Calu3 (cell line): Measurements from ENCODE around the gene GNG12. TPM values are rescaled to one million over a fixed set of nuclear protein-coding genes. Genes with fewer than 3 reads are reported as not detected.

Source experiments
- BruUV-seq: library from RNA; stranded (reverse); fragments of 400-500 nt; replicated peaks from 2 replicates; lab custom pipeline; 2021; lab: Mats Ljungman, UMichigan
- CTCF ChIA-PET: fragments of 300-600 bp; sonication (Branson Sonifier 250); formaldehyde crosslinking; loops from one replicate; lab custom pipeline; 2022; ENCODE audit warnings: antibody characterized with exemption; lab: Charles Lee
- DNase-seq: peaks from one replicate; pipeline ENCODE4 v3.0.0; 2022
- H3K27ac Mint-ChIP-seq: one replicate; pipeline ENCODE4 v1.8.0; 2022; ENCODE audit warnings: mixed read lengths; ENCODE audit not compliant: unreplicated experiment
- H3K27me3 Mint-ChIP-seq: one replicate; pipeline ENCODE4 v1.8.0; 2022; ENCODE audit warnings: mixed read lengths; ENCODE audit not compliant: unreplicated experiment
- H3K36me3 Mint-ChIP-seq: one replicate; pipeline ENCODE4 v1.8.0; 2022; ENCODE audit warnings: mild to moderate bottlenecking, moderate library complexity, mixed read lengths; ENCODE audit not compliant: insufficient read depth, unreplicated experiment
- H3K4me1 Mint-ChIP-seq: one replicate; pipeline ENCODE4 v1.8.0; 2022; ENCODE audit warnings: mild to moderate bottlenecking, low read depth, mixed read lengths; ENCODE audit not compliant: unreplicated experiment
- H3K4me3 Mint-ChIP-seq: one replicate; pipeline ENCODE4 v1.8.0; 2022; ENCODE audit warnings: mild to moderate bottlenecking, low read depth, moderate library complexity, mixed read lengths; ENCODE audit not compliant: unreplicated experiment
- H3K9me3 Mint-ChIP-seq: one replicate; pipeline ENCODE4 v1.8.0; 2022; ENCODE audit warnings: low read depth, mixed read lengths; ENCODE audit not compliant: unreplicated experiment
- intact Hi-C: fragments of 100-400 bp; cut with micrococcal nuclease; formaldehyde crosslinking; loops from one replicate; pipeline ENCODE4 v1.10.0; 2022; ENCODE audit not compliant: unreplicated experiment
- total RNA-seq: library from RNA; stranded (reverse); gene quantifications from 2 replicates; pipeline ENCODE4 v1.2.3, GENCODE V29; 2022
- TF ChIP-seq, protein P1 (sequence below): fragments of 200-600 bp; IDR thresholded peaks from one replicate; pipeline ENCODE4 v1.8.0; 2022; ENCODE audit warnings: antibody characterized with exemption; ENCODE audit not compliant: unreplicated experiment

GNG12 gene
- total RNA-seq, 1 experiment from 2014 or later = 85.6 TPM

DNA sequence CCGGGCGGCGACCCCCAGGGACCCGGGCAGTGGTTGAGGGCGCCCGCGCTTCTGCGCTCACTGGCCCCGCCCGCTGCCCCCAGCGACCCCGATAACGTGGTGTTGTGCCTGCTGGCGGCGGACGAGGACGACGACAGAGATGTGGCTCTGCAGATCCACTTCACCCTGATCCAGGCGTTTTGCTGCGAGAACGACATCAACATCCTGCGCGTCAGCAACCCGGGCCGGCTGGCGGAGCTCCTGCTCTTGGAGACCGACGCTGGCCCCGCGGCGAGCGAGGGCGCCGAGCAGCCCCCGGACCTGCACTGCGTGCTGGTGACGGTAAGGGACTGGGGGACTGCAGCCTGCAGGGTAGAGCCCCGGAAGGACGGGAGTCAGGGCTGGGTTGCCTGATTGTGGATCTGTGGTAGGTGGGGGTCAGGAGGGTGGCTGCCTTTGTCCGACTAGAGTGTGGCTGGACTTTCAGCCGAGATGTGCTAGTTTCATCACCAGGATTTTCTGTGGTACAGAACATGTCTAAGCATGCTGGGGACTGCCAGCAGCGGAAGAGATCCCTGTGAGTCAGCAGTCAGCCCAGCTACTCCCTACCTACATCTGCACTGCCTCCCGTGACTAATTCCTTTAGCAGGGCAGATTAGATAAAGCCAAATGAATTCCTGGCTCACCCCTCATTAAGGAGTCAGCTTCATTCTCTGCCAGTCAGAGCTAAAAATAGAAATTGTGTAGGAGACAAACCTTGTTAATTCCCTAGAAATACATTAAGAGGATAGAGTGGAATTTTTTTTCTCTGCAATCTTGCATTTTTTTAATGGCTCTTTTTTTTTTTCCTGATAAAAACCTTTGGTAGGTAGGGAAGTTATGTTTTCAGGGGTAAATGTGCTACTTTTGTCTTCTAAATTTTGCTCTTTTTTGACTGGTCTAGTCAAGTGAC lies 146.7 kb downstream of the GNG12 start:
- Mint-ChIP-seq H3K4me1 (peaks cover 40% of the 10 kb centered on the region), H3K27me3 (no peaks in the 10 kb centered on the region), H3K9me3 (no peaks in the 10 kb centered on the region), H3K4me3 (peak overlapping the region; percentile 96), H3K36me3 (peaks cover 59% of the 10 kb centered on the region), H3K27ac (peak overlapping the region; percentile 89)
- TF ChIP-seq, protein P1, sequence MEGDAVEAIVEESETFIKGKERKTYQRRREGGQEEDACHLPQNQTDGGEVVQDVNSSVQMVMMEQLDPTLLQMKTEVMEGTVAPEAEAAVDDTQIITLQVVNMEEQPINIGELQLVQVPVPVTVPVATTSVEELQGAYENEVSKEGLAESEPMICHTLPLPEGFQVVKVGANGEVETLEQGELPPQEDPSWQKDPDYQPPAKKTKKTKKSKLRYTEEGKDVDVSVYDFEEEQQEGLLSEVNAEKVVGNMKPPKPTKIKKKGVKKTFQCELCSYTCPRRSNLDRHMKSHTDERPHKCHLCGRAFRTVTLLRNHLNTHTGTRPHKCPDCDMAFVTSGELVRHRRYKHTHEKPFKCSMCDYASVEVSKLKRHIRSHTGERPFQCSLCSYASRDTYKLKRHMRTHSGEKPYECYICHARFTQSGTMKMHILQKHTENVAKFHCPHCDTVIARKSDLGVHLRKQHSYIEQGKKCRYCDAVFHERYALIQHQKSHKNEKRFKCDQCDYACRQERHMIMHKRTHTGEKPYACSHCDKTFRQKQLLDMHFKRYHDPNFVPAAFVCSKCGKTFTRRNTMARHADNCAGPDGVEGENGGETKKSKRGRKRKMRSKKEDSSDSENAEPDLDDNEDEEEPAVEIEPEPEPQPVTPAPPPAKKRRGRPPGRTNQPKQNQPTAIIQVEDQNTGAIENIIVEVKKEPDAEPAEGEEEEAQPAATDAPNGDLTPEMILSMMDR = no peak
- BruUV-seq = TSS peak; percentile 73
- DNase-seq = peak; percentile 72
- intact Hi-C loops = loop anchor here (1.0 to 10.0 kb wide), 2 partner anchors 125 to 152 kb away; no protein-coding TSS in a partner anchor
- CTCF ChIA-PET = interaction anchor here (0.7 to 1.3 kb wide), 6 partner anchors 14 to 154 kb away, joined by 3 to 7 read pairs (median 4); no protein-coding TSS in a partner anchor

DNA sequence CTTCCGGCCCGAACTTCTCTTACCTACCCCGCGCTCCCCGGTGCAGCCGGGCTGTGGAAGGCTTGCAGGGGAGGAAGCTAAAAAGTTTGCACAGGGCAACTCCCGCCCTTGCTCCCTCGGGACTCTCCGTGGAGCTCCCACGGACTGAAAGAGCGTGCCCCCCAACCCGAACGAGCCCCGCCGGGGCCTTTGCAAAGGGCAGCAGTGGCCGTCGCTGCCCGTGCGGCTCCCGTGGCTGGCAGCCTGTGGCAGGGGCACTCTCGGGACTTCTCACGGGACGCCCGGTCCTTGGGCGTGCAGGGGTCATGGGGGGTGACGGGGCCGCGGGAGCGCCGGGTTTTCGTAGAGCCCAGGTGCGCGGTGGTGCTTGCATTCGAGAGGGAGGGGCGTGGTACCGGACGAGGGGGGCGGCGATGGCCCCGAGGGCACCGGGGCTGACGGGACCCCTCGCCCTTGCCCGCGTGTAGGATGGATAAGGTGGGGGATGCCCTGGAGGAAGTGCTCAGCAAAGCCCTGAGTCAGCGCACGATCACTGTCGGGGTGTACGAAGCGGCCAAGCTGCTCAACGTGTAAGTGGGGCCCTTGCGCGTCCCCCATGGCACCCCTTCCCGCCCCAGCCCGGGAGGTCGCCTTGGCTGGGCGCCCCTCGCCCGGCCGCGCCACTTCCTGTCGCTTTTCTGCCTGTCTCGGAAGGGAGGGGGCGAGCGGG lies 147.6 kb downstream of the GNG12 start:
- Mint-ChIP-seq H3K36me3 (peaks cover 59% of the 10 kb centered on the region), H3K27me3 (no peaks in the 10 kb centered on the region), H3K4me3 (peak overlapping the region; percentile 96), H3K27ac (peak overlapping the region; percentile 89), H3K9me3 (no peaks in the 10 kb centered on the region), H3K4me1 (peaks cover 40% of the 10 kb centered on the region)
- CTCF ChIA-PET = interaction anchor here (0.6 to 2.1 kb wide), 15 partner anchors 9 to 153 kb away, joined by 3 to 11 read pairs (median 4); no protein-coding TSS in a partner anchor
- BruUV-seq = no TSS peak
- intact Hi-C loops = loop anchor here (1.0 to 10.0 kb wide), 2 partner anchors 124 to 151 kb away; no protein-coding TSS in a partner anchor
- DNase-seq = peak; percentile 59
- TF ChIP-seq, protein P1 = no peak

DNA sequence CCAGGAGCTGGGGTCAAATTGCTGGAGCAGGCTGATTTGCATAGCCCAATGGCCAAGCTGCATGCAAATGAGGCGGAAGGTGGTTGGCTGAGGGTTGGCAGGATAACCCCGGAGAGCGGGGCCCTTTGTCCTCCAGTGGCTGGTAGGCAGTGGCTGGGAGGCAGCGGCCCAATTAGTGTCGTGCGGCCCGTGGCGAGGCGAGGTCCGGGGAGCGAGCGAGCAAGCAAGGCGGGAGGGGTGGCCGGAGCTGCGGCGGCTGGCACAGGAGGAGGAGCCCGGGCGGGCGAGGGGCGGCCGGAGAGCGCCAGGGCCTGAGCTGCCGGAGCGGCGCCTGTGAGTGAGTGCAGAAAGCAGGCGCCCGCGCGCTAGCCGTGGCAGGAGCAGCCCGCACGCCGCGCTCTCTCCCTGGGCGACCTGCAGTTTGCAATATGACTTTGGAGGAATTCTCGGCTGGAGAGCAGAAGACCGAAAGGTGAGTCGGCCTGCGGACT lies 148.2 kb downstream of the GNG12 start, which contains the start of gene GADD45A:
GADD45A (plus strand) TSS at position 135 of the 491 bp plus-strand sequence; CDS start at position 429, 294 bp downstream.
- H3K27ac Mint-ChIP-seq = peak within 1 kb of the TSS; percentile 89
- H3K36me3 Mint-ChIP-seq = peaks cover 59% of the 10 kb centered on the region
- H3K27me3 Mint-ChIP-seq = no peaks in the 10 kb centered on the region
- TF ChIP-seq, protein P1 = no peak
- BruUV-seq = no TSS peak
- peak; percentile 98 for DNase-seq
- H3K9me3 Mint-ChIP-seq = no peaks in the 10 kb centered on the region
- intact Hi-C loops = loop anchor here (10.0 kb wide), 1 partner anchor 150 kb away; no protein-coding TSS in a partner anchor
- H3K4me3 Mint-ChIP-seq = peak within 1 kb of the TSS; percentile 96
- CTCF ChIA-PET = interaction anchor here (0.6 to 2.1 kb wide), 18 partner anchors 10 to 458 kb away, joined by 3 to 11 read pairs (median 4); no protein-coding TSS in a partner anchor
- peaks cover 40% of the 10 kb centered on the region for H3K4me1 Mint-ChIP-seq
